Activated CD4-positive, alpha-beta T cell treated with anti-CD3 and anti-CD28 coated beads, Interleukin-2, amount 10 ng/mL, durations not matched to agents 7 days and 5 days (primary cell): Measurements from ENCODE around the gene ULBP2. TPM values are rescaled to one million over a fixed set of nuclear protein-coding genes. Genes with fewer than 3 reads are reported as not detected.
"Not testable (repeated sequence)": the region's sequence is repeated elsewhere in the genome, so short reads cannot be mapped to it uniquely, and the experiment has no call there.

ENCODE experiments used
- CTCF ChIA-PET: fragments of 350-600 bp; sonication (Branson Sonifier 250); formaldehyde crosslinking; loops from one replicate; lab custom pipeline; 2021; ENCODE audit warnings: antibody characterized with exemption; lab: Charles Lee
- POLR2A ChIA-PET: fragments of 350-600 bp; sonication (Branson Sonifier 250); formaldehyde crosslinking; loops from one replicate; lab custom pipeline; 2021; ENCODE audit warnings: antibody characterized with exemption; lab: Charles Lee
- DNase-seq: peaks from one replicate; pipeline ENCODE4 v3.0.0-alpha.2; 2020
- H3K27ac Mint-ChIP-seq: one replicate; pipeline ENCODE4 v1.8.0; 2021; ENCODE audit warnings: mild to moderate bottlenecking, moderate library complexity, mixed read lengths
- H3K27me3 Mint-ChIP-seq: one replicate; pipeline ENCODE4 v1.8.0; 2021; ENCODE audit warnings: mixed read lengths
- H3K36me3 Mint-ChIP-seq: one replicate; pipeline ENCODE4 v1.8.0; 2021; ENCODE audit warnings: low read depth, mixed read lengths
- H3K4me1 Mint-ChIP-seq: one replicate; pipeline ENCODE4 v1.8.0; 2021; ENCODE audit warnings: mixed read lengths
- H3K4me3 Mint-ChIP-seq: one replicate; pipeline ENCODE4 v1.8.0; 2021; ENCODE audit warnings: mild to moderate bottlenecking, moderate library complexity, mixed read lengths
- H3K9me3 Mint-ChIP-seq: one replicate; pipeline ENCODE4 v1.8.0; 2021; ENCODE audit warnings: mixed read lengths
- total RNA-seq, 2 experiments: library from RNA; stranded (reverse); gene quantifications; one replicate each; pipeline ENCODE4 v1.2.3, GENCODE V29; 2021

The ULBP2 gene
- total RNA-seq, 2 experiments from 2014 or later, result 0.40 to 0.50 TPM

DNA sequence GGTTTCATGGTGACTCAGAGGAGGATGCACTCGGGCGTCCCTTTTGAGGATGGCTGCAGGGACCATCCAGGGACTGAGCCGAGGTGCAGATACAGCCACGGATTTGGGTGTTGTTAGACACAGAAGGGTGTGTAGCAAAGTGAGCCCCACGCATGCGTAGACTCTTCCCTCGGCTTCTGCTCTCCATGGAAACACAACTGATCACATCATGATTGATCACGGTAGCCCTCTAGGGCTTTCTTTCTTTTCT is 21.3 kb downstream of the ULBP2 start:
- peaks cover 79% of the 10 kb centered on the region for H3K27me3 Mint-ChIP-seq
- H3K36me3 Mint-ChIP-seq, result peaks cover 7% of the 10 kb centered on the region
- H3K27ac Mint-ChIP-seq, result peak overlapping the region; percentile 90
- no peaks in the 10 kb centered on the region for H3K9me3 Mint-ChIP-seq
- peak; percentile 57 for DNase-seq
- peaks cover 31% of the 10 kb centered on the region for H3K4me1 Mint-ChIP-seq
- peak overlapping the region; percentile 75 for H3K4me3 Mint-ChIP-seq
- POLR2A ChIA-PET, result no interaction called here
- CTCF ChIA-PET, result no interaction called here

DNA sequence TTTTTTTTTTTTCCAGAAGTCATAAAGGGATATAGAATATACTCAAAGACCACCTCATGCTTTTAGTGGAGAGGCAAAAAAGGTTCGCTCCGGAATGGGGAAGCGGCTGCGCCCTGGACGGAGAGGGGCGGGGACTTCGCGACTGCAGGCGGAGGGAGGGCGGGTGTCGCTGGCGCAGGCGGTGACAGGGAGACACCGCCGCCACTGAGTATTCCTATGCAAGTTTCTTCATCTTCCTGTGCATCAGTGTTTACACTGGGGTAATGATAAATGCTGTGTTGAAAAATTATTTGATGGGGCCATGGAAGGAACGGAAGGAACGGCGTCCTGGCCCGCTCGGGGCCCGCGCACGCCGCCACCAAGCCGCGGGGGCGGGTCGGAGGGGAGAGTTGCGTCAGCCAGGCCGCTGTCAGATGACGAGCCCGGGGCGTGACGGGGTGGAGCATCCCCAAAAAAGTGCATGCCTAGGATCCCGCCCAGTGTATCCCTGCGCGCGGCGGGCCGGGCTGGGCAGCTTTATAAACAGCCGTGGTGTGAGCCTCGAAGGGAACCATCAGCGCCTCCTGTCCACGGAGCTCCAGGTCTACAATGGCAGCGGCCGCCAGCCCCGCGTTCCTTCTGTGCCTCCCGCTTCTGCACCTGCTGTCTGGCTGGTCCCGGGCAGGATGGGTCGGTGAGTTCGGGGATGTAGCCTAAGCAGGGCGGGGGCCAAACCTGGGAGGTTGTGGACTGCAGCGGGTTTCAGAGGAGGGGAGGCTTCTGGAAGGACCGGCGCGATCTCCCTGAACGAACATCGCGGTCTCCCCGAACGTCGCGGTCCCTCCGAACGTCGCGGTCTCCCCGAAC is 21.9 kb downstream of the ULBP2 start, which contains the start of gene ULBP1:
ULBP1 (plus strand) TSS at position 482 of the 846 bp plus-strand sequence; CDS start at position 589, 107 bp downstream.
- H3K27ac Mint-ChIP-seq, result peak within 1 kb of the TSS; percentile 90
- peaks cover 7% of the 10 kb centered on the region for H3K36me3 Mint-ChIP-seq
- H3K9me3 Mint-ChIP-seq, result no peaks in the 10 kb centered on the region
- peaks cover 31% of the 10 kb centered on the region for H3K4me1 Mint-ChIP-seq
- H3K4me3 Mint-ChIP-seq, result peak within 1 kb of the TSS; percentile 75
- peaks cover 82% of the 10 kb centered on the region for H3K27me3 Mint-ChIP-seq
- DNase-seq, result peak; percentile 83
- ChIA-PET POLR2A (no interaction called here), CTCF (no interaction called here)

- peak overlapping the region; percentile 90 for H3K27ac Mint-ChIP-seq
- peak; percentile 22 for DNase-seq
- peaks cover 7% of the 10 kb centered on the region for H3K36me3 Mint-ChIP-seq
- no peaks in the 10 kb centered on the region for H3K9me3 Mint-ChIP-seq
- peaks cover 80% of the 10 kb centered on the region for H3K27me3 Mint-ChIP-seq
- H3K4me3 Mint-ChIP-seq, result peak overlapping the region; percentile 75
- POLR2A ChIA-PET, result no interaction called here
- CTCF ChIA-PET, result no interaction called here
- H3K4me1 Mint-ChIP-seq, result peaks cover 31% of the 10 kb centered on the region
Measured at GRCh38 chr6:149964308-149965193, 22.7 kb downstream of the ULBP2 start.

DNA sequence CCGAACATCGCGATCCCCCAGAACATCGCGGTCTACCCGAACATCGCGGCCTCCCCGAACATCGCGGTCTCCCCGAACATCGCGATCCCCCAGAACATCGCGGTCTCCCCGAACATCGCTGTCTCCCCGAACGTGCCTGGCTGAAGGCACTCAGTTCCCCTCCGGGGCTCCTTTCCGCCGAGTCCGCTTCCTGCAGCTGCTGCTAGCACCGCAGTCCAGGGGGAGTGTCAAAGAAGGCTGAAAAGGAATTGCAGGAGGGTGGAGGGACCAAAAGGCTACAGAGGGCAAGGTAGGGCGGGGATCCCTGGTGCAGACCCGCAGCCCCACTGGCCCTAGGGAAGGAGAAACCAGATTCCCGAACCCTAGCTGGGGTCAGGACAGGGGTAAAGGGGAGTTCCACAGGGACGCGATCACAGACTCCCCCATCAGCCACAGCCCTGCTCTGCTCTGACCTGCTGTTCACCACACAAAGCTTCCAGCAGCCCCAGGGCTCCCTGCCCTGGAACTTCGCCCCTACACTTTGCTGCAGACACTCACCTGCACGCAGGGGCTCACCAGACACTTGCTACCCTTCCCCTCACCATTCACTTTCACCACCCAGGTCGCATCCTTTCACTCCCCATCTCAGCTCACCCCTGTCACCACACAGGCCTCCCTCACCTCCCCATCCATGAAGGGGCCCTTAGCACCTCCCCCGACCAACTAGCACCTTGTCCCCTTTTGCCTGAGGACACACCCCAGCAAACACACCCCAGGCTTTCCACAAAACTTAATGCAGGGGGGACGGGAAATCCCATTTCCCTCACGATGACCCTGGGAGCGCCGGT is 23.6 kb downstream of the ULBP2 start:
- Mint-ChIP-seq H3K4me3 (peak overlapping the region; percentile 75), H3K4me1 (peaks cover 31% of the 10 kb centered on the region), H3K27me3 (peaks cover 79% of the 10 kb centered on the region), H3K36me3 (peaks cover 7% of the 10 kb centered on the region), H3K9me3 (no peaks in the 10 kb centered on the region), H3K27ac (peak overlapping the region; percentile 90)
- ChIA-PET POLR2A (no interaction called here), CTCF (no interaction called here)
- DNase-seq, result peak; percentile 30

DNA sequence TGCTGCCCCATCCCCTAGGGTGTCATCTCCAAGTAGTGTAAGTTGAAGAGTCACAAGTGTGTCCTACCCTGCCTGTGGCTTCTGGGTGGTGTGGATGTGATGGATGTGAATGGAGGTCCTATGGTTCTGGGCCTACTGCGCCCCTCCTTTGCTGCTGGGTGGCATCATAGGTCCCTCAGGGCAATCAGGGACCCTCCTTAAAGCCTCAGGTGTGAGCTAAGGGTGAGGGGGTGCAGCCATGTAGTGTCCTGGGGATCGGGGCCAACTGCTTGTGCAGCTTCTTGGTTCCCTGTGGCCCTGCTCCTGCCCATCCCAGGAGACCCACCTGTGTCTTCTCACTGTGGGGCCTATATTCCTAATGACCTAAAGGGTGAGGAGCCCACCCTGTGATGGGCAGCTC is 24.5 kb downstream of the ULBP2 start:
- Mint-ChIP-seq H3K4me1 (peaks cover 31% of the 10 kb centered on the region), H3K27me3 (peaks cover 74% of the 10 kb centered on the region)
- H3K4me3 Mint-ChIP-seq, H3K9me3 Mint-ChIP-seq, H3K27ac Mint-ChIP-seq, H3K36me3 Mint-ChIP-seq, CTCF ChIA-PET, DNase-seq, POLR2A ChIA-PET: not testable (repeated sequence)

- POLR2A ChIA-PET, result no interaction called here
- CTCF ChIA-PET, result no interaction called here
Measured at GRCh38 chr6:149967591-149967990, 25.8 kb downstream of the ULBP2 start.

DNA sequence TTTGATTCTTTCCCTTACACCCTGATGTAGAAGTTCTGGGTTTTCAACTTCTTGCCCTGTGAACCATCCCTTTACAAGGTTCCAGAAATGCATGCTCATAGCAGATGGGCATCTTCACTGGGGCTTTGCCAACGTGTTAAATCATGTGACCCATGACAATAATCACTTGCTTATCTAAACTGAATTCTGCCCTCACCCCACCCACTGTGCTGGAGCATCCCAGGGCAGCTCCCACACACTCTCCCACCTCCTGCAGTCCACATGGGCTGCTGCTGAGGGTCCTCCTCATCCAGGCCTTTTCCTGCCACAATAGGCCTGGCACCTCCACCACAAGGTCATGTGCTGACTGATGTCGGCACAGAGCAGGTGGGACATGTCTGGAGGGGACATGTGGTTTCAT is 26.2 kb downstream of the ULBP2 start:
- not testable (repeated sequence) for H3K4me3 Mint-ChIP-seq, H3K9me3 Mint-ChIP-seq

More at GRCh38 chr6:149967591-149967990, 25.8 kb downstream of the ULBP2 start:
- no peak for DNase-seq
- Mint-ChIP-seq H3K27ac (no peak overlapping the region), H3K9me3 (no peaks in the 10 kb centered on the region), H3K4me1 (peaks cover 29% of the 10 kb centered on the region), H3K27me3 (peaks cover 73% of the 10 kb centered on the region), H3K36me3 (peaks cover 7% of the 10 kb centered on the region), H3K4me3 (no peak overlapping the region)

GRCh38 chr6:149968909-149969308 is 27.1 kb downstream of the ULBP2 start:
- Mint-ChIP-seq H3K27me3 (peaks cover 69% of the 10 kb centered on the region), H3K4me1 (peaks cover 18% of the 10 kb centered on the region)
- DNase-seq, H3K36me3 Mint-ChIP-seq, H3K9me3 Mint-ChIP-seq, H3K27ac Mint-ChIP-seq, POLR2A ChIA-PET, H3K4me3 Mint-ChIP-seq: not testable (repeated sequence)
- CTCF ChIA-PET, result interaction anchor here (0.6 kb wide), 1 partner anchor 171 kb away, joined by 3 read pairs; no protein-coding TSS in a partner anchor

More for the DNA sequence above, 26.2 kb downstream of the ULBP2 start:
- H3K27ac Mint-ChIP-seq, POLR2A ChIA-PET, CTCF ChIA-PET, H3K36me3 Mint-ChIP-seq, DNase-seq: not testable (repeated sequence)
- H3K27me3 Mint-ChIP-seq, result peaks cover 75% of the 10 kb centered on the region
- H3K4me1 Mint-ChIP-seq, result peaks cover 27% of the 10 kb centered on the region

DNA sequence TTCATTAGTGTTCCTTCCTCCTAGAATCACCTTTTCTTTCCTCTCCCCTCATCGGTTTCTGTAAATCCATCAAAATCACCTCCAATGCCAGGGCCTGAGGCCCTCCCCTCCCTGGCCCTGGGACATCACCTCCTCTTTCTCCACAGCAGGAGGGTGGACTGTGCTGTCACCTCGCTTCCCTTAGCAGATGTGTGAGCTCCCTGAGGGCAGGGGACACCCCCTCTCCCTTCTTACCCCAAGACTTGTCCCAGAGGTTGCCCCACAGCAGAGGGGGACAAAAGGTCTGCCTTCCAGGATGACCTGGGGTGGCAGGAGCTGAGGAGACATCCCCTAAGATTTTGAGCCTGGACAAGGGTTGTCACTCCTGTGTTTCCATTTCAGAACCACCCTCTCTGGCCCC is 27.8 kb downstream of the ULBP2 start:
- no peak overlapping the region for H3K27ac Mint-ChIP-seq
- peaks cover 18% of the 10 kb centered on the region for H3K4me1 Mint-ChIP-seq
- H3K36me3 Mint-ChIP-seq, result peaks cover 4% of the 10 kb centered on the region
- no peak overlapping the region for H3K4me3 Mint-ChIP-seq
- ChIA-PET CTCF (interaction anchor here (1.5 kb wide), 1 partner anchor 47 kb away, joined by 5 read pairs; no protein-coding TSS in a partner anchor), POLR2A (no interaction called here)
- DNase-seq, result no peak
- H3K9me3 Mint-ChIP-seq, result no peaks in the 10 kb centered on the region
- peaks cover 69% of the 10 kb centered on the region for H3K27me3 Mint-ChIP-seq

GRCh38 chr6:149974394-149974793 is 32.6 kb downstream of the ULBP2 start:
- CTCF ChIA-PET, H3K9me3 Mint-ChIP-seq, H3K4me3 Mint-ChIP-seq, H3K4me1 Mint-ChIP-seq, POLR2A ChIA-PET, H3K27ac Mint-ChIP-seq, H3K36me3 Mint-ChIP-seq, DNase-seq: not testable (repeated sequence)
- H3K27me3 Mint-ChIP-seq, result peaks cover 70% of the 10 kb centered on the region

GRCh38 chr6:149974825-149975224 is 33.0 kb downstream of the ULBP2 start:
- Mint-ChIP-seq H3K36me3 (no peaks in the 10 kb centered on the region), H3K4me3 (no peak overlapping the region), H3K9me3 (no peaks in the 10 kb centered on the region), H3K27me3 (peaks cover 69% of the 10 kb centered on the region), H3K27ac (no peak overlapping the region), H3K4me1 (peaks cover 5% of the 10 kb centered on the region)
- ChIA-PET CTCF (no interaction called here), POLR2A (no interaction called here)
- DNase-seq, result no peak

DNA sequence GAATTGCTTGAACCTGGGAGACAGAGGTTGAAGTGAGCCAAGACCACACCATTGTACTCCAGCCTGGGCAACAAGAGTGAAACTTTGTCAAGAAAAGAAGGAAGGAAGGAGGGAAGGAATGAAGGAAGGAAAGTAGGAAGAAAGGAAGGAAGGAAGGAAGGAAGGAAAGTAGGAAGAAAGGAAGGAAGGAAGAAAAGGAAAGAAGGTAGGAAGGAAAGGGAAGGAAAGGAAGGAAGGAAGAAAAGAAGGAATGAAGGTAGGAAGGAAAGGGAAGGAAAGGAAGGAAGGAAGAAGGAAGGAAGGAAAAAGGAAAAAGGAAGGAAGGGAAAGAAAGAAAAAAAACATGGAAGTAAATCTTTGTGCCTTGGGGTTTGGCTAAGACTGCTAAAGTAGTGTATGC is 33.6 kb downstream of the ULBP2 start:
- Mint-ChIP-seq H3K27ac (no peak overlapping the region), H3K4me3 (no peak overlapping the region), H3K4me1 (peaks cover 5% of the 10 kb centered on the region), H3K27me3 (peaks cover 66% of the 10 kb centered on the region), H3K36me3 (no peaks in the 10 kb centered on the region), H3K9me3 (no peaks in the 10 kb centered on the region)
- ChIA-PET CTCF (no interaction called here), POLR2A (no interaction called here)
- no peak for DNase-seq
